Psoas muscle (tissue), 8 donors: ENCODE results near the gene KCNJ10. TPM values are rescaled to one million over a fixed set of nuclear protein-coding genes. Genes with fewer than 3 reads are reported as not detected.

ENCODE experiments used
- ATAC-seq, 4 donors: fragments of 200-7000 bp; cut with Tn5 transposase; one replicate each; pipeline ENCODE4 v1.9.1; 2020; ENCODE audit warnings: moderate library complexity in 3 of 4, mild to moderate bottlenecking in 2 of 4
- DNase-seq, 2 donors: peaks; one replicate each; pipeline ENCODE4 v3.0.0-alpha.2; 2020
- H3K27ac ChIP-seq: fragments of 200-600 bp; one replicate; pipeline ENCODE4 v1.8.0; 2022
- H3K27me3 ChIP-seq, 3 donors: fragments of 200-600 bp in 1 of 3; one replicate each; pipeline versions ENCODE4 v1.6.1 to v1.8.0; 2013 to 2022; ENCODE audit warnings: low read length in 2 of 3, mild to moderate bottlenecking in 2 of 3, moderate library complexity in 1 of 3; ENCODE audit not compliant: insufficient read depth in 3 of 3
- H3K36me3 ChIP-seq, 2 donors: fragments of 200-600 bp in 1 of 2; one replicate each; pipeline versions ENCODE4 v1.6.1 to v1.8.0; 2013 to 2022; ENCODE audit warnings: low read depth in 1 of 2, mild to moderate bottlenecking in 1 of 2, moderate library complexity in 1 of 2; ENCODE audit not compliant: insufficient read depth in 1 of 2
- H3K4me1 ChIP-seq: fragments of 200-600 bp; one replicate; pipeline ENCODE4 v1.8.0; 2022
- H3K4me3 ChIP-seq: fragments of 200-600 bp; one replicate; pipeline ENCODE4 v1.8.0; 2022; ENCODE audit warnings: mild to moderate bottlenecking
- H3K9me3 ChIP-seq: fragments of 200-600 bp; one replicate; pipeline ENCODE4 v1.8.0; 2022
- CTCF ChIP-seq: fragments of 200-600 bp; IDR thresholded peaks from one replicate; pipeline ENCODE4 v1.8.0; 2022; ENCODE audit warnings: antibody characterized with exemption
- WGBS, 3 donors: extraction: QIAGEN DNeasy Blood & Tissue Kit; methylation state at CpG; one replicate each; pipeline versions ENCODE4 v1.1.6 to v1.1.7; 2013; 5-methylcytosine and 5-hydroxymethylcytosine counted together
- intact Hi-C, 2 donors: fragments of 100-400 bp; cut with DNase I; formaldehyde crosslinking; loops; one replicate each; pipeline versions ENCODE4 v1.11.0 to v1.14.2; 2022
- polyA plus RNA-seq, 3 donors: library from polyadenylated mRNA; stranded (reverse); fragments of 200-250 nt; gene quantifications; one replicate each; pipeline ENCODE4 v1.2.3, GENCODE V29; 2013
- total RNA-seq, 4 donors: library from RNA; stranded (reverse); fragmentation: NEBNext Ultra II Directional in 2 of 4; extraction: Animal tissue kit (Norgen Biotek cat#: 25700) in 2 of 4; gene quantifications; one replicate each; pipeline versions ENCODE4 v1.2.1 to v1.2.4, GENCODE V29; 2021 to 2023
- donor health status: healthy with polysubstance abuse.
- donor health status: DM: no; HTN: no; CAD: no; lungs with moderate emphysema.
- donor health status: Bipolar disorder and iron deficiency.
- donor health status: healthy.
- donor health status: DM: yes; HTN: yes; CAD: no.
- donor health status: DM: no; HTN: no; CAD: no.
- donor health status: DM: no; HTN: no; CAD: no.
- donor health status: DM: yes; HTN: yes; CAD: no.

Gene KCNJ10
- total and polyA plus RNA-seq, 7 donors, result 0.01 to 0.09 (median 0.05) TPM; not detected in 3

- Histone ChIP-seq H3K4me1 (peaks cover 6% of the 10 kb centered on the region), H3K27ac (no peak overlapping the region), H3K27me3 (no peaks in the 10 kb centered on the region), H3K9me3 (no peaks in the 10 kb centered on the region), H3K36me3 (no peaks in the 10 kb centered on the region), H3K4me3 (no peak overlapping the region)
- ATAC-seq, result no peak
- TF ChIP-seq CTCF, result no peak
- intact Hi-C loops, result no loop called here
- 83 to 89% (median 84%) methylated on average over 4 of the region's 4 CpGs for WGBS, 3 donors
- DNase-seq, result no peak
Measured at GRCh38 chr1:160074865-160075264, 4.9 kb upstream of the KCNJ10 start.

GRCh38 chr1:160071289-160071688 is 1.3 kb upstream of the KCNJ10 start:
- Histone ChIP-seq H3K4me1 (peaks cover 6% of the 10 kb centered on the region), H3K27me3 (no peaks in the 10 kb centered on the region), H3K36me3 (no peaks in the 10 kb centered on the region), H3K9me3 (no peaks in the 10 kb centered on the region), H3K4me3 (no peak overlapping the region), H3K27ac (no peak overlapping the region)
- intact Hi-C loops, result no loop called here
- no peak for DNase-seq
- WGBS, 3 donors, result 88 to 89% (median 89%) methylated on average over 5 of the region's 5 CpGs
- TF ChIP-seq CTCF, result no peak
- no peak for ATAC-seq

DNA sequence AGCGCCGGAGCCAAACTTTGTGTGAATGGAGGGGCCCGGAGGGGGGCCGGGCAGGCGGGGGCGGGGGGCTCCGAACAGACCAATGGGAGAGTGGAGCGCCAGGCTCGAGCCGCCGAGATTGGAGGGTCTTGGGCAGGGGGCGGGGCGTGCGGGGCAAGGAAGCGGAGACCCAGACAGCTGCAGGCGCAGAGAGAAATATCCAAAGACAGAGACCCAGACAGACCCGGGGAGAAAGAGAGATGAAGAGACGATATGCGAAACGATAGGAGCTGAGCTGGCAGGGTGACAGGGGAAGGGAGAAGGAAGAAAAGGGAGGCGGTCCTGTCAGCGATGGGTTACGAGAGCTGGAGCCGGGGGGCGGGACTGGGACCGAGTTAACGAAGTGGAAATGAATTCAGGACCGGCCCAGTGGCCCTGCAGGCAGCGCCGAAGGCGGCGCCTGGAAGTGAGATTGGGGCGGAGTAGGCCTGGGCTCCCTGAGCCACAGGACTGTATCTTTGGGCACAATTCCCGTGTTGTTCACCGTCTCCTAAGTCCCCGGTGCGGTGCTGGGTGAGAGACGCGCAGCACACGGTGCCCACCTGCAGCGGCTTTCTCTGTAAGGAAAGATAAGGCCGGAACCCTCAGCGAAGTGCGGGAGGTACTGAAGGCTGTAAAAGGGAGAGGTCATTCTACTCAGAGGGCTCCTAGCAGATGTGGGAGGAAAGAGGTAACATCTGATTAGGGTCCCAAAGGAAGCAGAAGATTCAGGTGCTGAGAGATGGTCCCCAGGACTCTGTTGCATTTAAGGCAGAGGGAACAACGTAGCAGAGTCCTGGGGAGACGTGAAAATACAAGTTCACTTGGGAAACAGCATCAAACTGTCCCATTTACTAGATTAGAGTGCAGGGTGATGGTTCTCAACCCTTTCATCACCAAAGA is 543 bp upstream of the KCNJ10 start:
- Histone ChIP-seq H3K27me3 (no peaks in the 10 kb centered on the region), H3K4me1 (peaks cover 6% of the 10 kb centered on the region), H3K36me3 (no peaks in the 10 kb centered on the region), H3K27ac (no peak overlapping the region), H3K9me3 (no peaks in the 10 kb centered on the region), H3K4me3 (peak overlapping the region; percentile 74)
- DNase-seq (peak; percentile 84 to 85), ATAC-seq (peak; percentile 87 to 97 (median 90))
- TF ChIP-seq CTCF, result no peak
- intact Hi-C loops, result no loop called here
- 3% methylated on average over 45 to 46 of the region's 46 CpGs for WGBS, 3 donors

GRCh38 chr1:160068225-160068624 is 1.7 kb downstream of the KCNJ10 start:
- intact Hi-C loops, result no loop called here

More at GRCh38 chr1:160068225-160068624, 1.7 kb downstream of the KCNJ10 start:
- Histone ChIP-seq H3K36me3 (no peaks in the 10 kb centered on the region), H3K27ac (no peak overlapping the region), H3K9me3 (no peaks in the 10 kb centered on the region), H3K4me1 (peaks cover 6% of the 10 kb centered on the region), H3K4me3 (no peak overlapping the region), H3K27me3 (no peaks in the 10 kb centered on the region)
- ATAC-seq (no peak), DNase-seq (no peak)
- TF ChIP-seq CTCF, result no peak
- 53 to 68% (median 59%) methylated on average over 4 to 5 of the region's 5 CpGs for WGBS, 3 donors
